OCI-LY1 (cell line): ENCODE data around the gene ABCC9.

Experiments
- CTCF ChIP-seq: fragments of 200-600 bp; sonication (generic), shearing (Covaris generic); IDR thresholded peaks from 2 replicates; pipeline ENCODE4 v1.5.1; 2017; ENCODE audit warnings: mild to moderate bottlenecking, antibody characterized with exemption, low read length, moderate library complexity, mixed read lengths
- EZH2 ChIP-seq: fragments of 200-600 bp; sonication (generic), shearing (Covaris generic); IDR thresholded peaks from 2 replicates; pipeline ENCODE4 v1.8.0; 2017; ENCODE audit warnings: borderline replicate concordance, mixed run types, mild to moderate bottlenecking, antibody characterized with exemption, low read length, moderate library complexity, mixed read lengths

GRCh38 chr12:21773263-21773741, 167.9 kb downstream of the ABCC9 start:
- no peak for TF ChIP-seq CTCF
- no peak for TF ChIP-seq EZH2
